Urothelium cell line (cell line): ENCODE data around the gene LDLRAD4.

Source experiments
- DNase-seq: peaks from one replicate; pipeline ENCODE4 v3.0.0; 2011; ENCODE audit warnings: low spot score, mixed read lengths
- FAIRE-seq: peaks from 2 replicates; lab custom pipeline; 2011; peaks lifted over from hg19 to GRCh38; lab: Jason Lieb, UNC

The LDLRAD4 gene

GRCh38 chr18:13416208-13416607 is 197.6 kb downstream of the LDLRAD4 start:
- FAIRE-seq (peak; percentile 30), DNase-seq (no peak)

GRCh38 chr18:13416848-13417247 is 198.3 kb downstream of the LDLRAD4 start:
- FAIRE-seq: peak; percentile 90

GRCh38 chr18:13418013-13418710 is 199.6 kb downstream of the LDLRAD4 start:
- no peak for DNase-seq
- FAIRE-seq: peak; percentile 62

More at GRCh38 chr18:13416848-13417247, 198.3 kb downstream of the LDLRAD4 start:
- DNase-seq: no peak

GRCh38 chr18:13420969-13421686 is 202.6 kb downstream of the LDLRAD4 start:
- DNase-seq: no peak
- peak; percentile 82 for FAIRE-seq

DNA sequence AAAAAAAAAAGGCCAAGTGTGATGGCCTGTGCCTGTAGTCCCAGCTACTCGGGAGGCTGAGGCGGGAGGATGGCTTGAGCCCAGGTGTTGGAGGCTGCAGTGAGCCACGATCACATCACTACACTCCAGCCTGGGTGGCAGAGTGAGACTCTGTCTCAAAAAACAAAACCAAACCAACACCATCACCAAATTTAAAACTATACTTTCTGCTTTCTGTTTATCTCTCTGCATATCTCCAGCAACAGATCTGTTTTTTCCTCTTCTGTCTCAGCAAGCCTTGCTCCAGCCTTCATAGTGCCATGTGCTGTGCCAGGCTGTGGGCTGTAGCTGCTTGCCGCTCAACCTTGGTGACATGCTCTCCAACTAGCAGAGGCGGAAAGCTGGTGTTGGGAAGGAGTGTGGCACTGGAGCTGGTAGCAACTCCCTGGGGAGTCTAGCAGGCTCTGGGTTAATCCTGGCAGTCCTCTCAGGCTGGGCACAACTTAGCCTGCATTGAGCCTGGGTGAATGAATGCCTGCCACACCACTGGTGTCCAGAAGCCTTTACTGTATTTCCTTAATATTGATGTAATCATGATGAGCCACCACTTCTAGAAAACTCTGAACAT is 204.1 kb downstream of the LDLRAD4 start:
- no peak for FAIRE-seq

DNA sequence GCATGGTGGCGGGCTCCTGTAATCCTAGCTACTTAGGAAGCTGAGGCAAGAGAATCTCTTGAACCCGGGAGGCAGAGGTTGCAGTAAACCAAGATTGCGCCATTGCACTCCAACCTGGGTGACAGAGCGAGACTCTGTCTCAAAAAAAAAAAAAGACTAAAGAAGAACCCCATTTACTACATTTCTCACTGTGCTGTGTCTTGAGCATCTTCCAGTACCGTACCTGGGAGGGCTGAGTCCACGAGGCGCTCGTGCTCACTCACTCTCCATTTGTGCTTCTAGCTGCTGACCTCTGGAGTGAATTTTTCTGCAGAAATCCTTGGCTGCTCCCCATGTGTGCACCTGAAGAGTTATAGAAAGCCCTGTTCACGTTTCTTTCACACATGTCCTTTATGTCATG is 204.8 kb downstream of the LDLRAD4 start:
- no peak for FAIRE-seq
- no peak for DNase-seq

More for the DNA sequence above, 204.1 kb downstream of the LDLRAD4 start:
- DNase-seq: no peak

DNA sequence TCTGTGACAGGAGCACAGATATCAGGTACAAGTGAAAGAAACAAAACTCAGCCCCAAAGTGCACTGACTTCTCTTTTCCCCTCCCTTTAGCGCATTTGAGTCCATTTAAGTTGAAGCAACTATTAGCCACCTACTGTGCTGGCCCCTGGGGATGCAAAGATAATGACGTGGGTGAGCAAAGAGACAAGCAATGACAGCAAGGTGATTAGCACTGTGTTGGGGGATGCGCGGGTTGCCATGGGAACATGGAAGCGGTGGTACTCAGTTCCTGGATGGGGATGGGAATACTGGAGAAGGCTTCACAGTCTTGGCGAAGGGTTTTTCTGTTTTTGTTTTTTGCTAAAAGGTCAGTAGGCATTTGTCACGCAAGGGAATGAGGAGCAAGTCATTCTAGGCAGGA is 205.8 kb downstream of the LDLRAD4 start:
- FAIRE-seq: peak; percentile 94
- DNase-seq: no peak

DNA sequence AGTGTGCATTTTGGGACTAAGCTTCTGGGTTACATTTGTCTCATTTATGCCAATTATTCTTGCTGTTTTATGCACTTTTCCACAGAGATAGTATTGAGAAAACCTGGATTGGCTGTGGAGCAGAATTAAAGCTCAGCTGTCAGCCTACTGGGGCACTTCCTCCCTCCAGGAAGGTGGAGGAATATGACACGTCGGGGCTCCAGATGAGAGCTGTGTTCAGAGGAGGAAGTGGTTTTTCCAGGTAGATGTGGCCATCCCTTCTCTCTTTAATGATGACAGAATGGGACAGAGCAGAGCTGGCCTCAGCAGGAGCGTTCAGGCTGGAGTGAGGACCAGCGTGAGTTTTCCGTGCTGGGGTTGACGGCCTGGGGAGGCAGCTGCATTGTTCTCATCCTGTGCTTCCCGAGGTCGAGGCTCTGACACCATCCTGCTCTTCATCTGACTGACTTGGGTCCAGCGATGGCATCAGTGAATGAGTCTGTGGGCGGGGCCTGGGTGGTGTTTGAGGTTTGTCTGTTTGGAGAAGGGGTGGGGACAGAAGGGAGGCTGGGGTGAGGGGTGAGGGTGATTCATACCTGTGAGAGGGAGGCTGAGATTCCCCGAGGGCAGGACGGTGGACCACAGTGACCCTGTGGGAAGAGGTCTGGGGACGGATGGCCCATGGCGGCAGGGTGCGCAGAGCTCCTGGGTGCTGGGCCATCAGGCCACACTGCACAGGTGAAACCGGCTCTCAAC is 207.0 kb downstream of the LDLRAD4 start:
- DNase-seq: no peak
- FAIRE-seq: peak; percentile 77

DNA sequence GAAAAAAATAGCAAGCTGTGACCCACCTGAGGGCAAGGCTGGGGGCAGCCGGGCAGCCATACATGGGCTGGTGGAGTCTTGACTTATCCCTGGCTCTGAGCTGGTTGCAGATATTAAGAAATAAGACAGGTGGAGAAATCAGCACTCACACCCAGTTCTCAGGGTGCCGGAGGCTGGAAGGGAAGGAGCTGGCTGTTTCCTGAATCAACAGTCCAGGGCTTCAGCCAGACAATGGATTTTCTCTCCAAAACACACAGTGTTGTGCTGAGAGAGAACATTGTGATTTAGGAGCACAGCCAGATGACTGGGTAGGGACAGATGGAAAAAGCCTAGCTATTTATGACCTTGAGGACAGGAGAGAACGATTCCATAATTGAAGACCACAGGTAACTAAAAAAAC is 208.8 kb downstream of the LDLRAD4 start:
- DNase-seq: no peak
- FAIRE-seq: no peak

DNA sequence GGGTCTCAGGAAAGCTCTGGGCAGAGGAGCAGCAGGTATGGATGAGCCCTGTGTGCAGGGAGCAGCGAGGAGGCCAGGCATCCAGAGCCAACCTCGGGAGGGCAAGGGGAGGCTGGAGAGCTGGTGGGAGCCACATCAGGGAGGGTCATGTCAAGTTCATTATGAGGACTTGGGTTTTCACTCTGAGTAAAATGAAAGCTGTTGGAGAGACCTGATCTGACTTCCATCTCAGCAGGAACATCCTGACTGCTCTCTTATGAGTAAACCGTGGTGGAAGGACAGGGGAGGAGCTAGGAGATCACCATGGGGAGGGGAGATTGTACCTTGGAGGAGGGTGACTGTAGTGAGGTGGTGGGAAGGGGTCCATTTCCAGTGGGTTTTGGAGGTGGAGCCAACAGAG is 209.8 kb downstream of the LDLRAD4 start:
- DNase-seq: no peak
- peak; percentile 80 for FAIRE-seq

GRCh38 chr18:13429016-13429415 is 210.5 kb downstream of the LDLRAD4 start:
- FAIRE-seq: no peak
- no peak for DNase-seq

DNA sequence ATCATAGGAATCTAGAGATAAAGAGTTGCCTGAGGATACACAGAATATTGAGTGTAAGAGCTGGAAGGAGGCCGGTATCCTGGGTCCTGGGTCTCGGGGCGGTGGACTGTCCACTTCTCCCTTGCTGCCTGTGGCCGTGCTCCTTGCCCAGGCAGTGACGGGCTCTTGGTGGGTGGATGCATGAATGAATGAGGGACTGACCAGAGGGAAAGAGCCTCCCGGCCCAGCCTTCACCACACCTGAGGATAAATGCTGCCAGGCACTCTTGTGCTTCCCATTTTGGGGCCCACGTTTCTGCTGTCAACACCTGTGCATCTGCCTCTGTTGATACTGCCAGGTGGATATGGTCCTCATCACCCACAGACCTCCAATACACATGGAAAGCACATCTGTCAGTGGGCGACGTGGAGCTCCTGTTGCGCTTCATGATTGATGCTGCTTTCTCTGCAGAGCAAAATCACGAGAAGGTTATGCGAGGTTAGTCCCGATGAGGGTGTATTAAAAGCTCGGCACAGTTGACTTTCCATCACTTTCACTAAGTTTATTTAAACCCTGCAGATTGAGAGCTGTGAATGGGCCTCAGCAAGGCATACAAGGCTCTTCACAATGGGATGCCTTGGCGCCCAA is 211.4 kb downstream of the LDLRAD4 start:
- no peak for DNase-seq
- peak; percentile 96 for FAIRE-seq

- DNase-seq: no peak
- FAIRE-seq: no peak
Measured at GRCh38 chr18:13430663-13431062, 212.1 kb downstream of the LDLRAD4 start.

GRCh38 chr18:13431886-13432285 is 213.3 kb downstream of the LDLRAD4 start:
- FAIRE-seq (peak; percentile 97), DNase-seq (no peak)

- peak; percentile 81 for FAIRE-seq
- no peak for DNase-seq
Measured at GRCh38 chr18:13433125-13433524, 214.6 kb downstream of the LDLRAD4 start.

DNA sequence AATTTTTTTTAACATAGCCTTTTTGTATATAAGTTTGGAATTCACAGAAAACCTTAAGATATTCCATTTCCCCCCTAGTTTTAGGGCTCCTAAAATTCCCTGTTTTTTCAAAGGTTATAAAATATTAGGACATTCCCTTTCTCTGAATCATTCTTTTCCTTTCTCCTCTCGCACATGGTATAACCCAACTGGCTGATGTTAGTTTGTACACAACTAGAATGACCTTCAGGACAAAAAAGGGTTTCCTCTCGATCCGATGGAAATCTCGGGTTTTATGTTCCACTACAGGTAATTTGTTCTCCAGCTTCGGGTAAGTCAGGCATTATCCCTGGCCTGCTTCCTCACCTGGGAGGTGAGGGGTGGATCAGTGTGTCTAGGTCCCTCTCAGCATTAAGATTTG is 215.1 kb downstream of the LDLRAD4 start:
- peak; percentile 53 for FAIRE-seq
- peak; percentile 50 for DNase-seq

- no peak for DNase-seq
- FAIRE-seq: peak; percentile 91
Measured at GRCh38 chr18:13434854-13435253, 216.3 kb downstream of the LDLRAD4 start.

DNA sequence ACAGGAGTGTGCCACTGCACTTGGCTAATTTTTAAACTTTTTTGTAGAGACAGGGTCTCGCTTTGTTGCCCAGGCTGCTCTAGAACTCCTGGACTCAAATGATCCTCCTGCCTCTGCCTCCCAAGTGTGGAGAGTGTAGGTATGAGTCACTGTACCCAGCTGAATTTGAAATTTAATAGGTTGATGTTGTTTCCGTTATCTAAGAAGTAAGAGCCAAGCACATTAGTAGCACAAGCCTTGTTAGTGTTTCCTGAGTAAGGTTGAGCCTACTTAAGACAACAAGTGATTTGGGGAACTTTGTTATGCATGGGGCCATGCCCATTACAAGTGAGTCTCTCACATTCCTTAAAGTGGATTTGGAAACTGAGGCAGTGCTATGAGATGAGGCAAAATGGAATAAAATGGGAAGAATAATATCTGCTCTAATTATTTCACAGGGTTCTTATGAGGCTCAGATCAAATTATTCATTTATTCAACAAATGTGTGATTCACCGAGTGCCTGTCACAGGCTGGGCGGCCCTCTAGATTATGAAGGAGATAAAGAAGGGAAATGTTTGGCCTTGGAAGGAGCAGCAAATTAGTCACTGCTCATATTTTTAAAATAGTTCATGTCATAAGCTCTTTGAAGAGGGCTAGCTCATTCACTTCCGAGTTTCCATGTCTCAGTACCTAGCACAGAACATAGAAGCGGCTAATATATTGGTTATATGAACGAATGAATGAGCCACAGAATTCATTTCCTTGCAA is 217.2 kb downstream of the LDLRAD4 start:
- FAIRE-seq: peak; percentile 96
- DNase-seq: peak; percentile 77

- FAIRE-seq: peak; percentile 80
- no peak for DNase-seq
Measured at GRCh38 chr18:13436576-13436975, 218.0 kb downstream of the LDLRAD4 start.

DNA sequence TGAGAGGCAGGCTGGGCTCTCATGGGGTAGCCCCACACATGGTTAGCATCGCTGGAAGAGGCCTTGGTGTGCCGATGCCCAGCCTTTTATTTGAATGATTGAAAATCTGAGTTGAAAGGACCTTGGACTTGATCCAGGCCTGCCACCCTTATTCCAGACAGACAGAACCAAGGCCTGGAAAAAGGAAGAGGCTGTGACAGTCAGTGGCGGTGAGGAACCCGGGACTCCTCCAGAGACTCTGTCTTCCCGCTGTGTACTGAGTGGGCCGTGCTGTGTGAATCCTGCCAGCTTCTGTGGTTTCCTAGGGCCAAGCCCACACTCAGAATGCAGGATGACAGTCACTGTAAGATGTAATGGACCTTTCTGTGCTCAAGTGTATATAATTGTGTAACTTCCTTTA is 218.5 kb downstream of the LDLRAD4 start:
- no peak for DNase-seq
- no peak for FAIRE-seq
